HG02759 (cell line): ENCODE data around the gene SLC38A5.
"Not testable (repeated sequence)": the region's sequence is repeated elsewhere in the genome, so short reads cannot be mapped to it uniquely, and the experiment has no call there.

Experiments
- ATAC-seq: cut with Tn5 transposase; IDR thresholded peaks from one replicate; pipeline ENCODE4 v1.9.1; 2021; ENCODE audit warnings: mild to moderate bottlenecking, moderate library complexity; ENCODE audit not compliant: unreplicated experiment

The SLC38A5 gene

GRCh38 chrX:48470110-48470832, at the start of gene SLC38A5:
Gene SLC38A5 (minus strand): TSS chrX:48470260. CDS start chrX:48467924, 2,336 bp downstream.
- no peak for ATAC-seq

GRCh38 chrX:48519481-48519880, 49.4 kb upstream of the SLC38A5 start:
- ATAC-seq: not testable (repeated sequence)

GRCh38 chrX:48516987-48517386, 46.9 kb upstream of the SLC38A5 start:
- no peak for ATAC-seq

GRCh38 chrX:48516285-48516684, 46.2 kb upstream of the SLC38A5 start:
- no peak for ATAC-seq

GRCh38 chrX:48515842-48516241, 45.8 kb upstream of the SLC38A5 start:
- ATAC-seq: no peak

GRCh38 chrX:48514868-48515460, 44.9 kb upstream of the SLC38A5 start:
- ATAC-seq: no peak

- ATAC-seq: no peak
Measured at GRCh38 chrX:48514126-48514806, 44.2 kb upstream of the SLC38A5 start.

- no peak for ATAC-seq
Measured at GRCh38 chrX:48513670-48514069, 43.6 kb upstream of the SLC38A5 start.

GRCh38 chrX:48512371-48512935, 42.4 kb upstream of the SLC38A5 start:
- ATAC-seq: no peak

GRCh38 chrX:48511560-48511959, 41.5 kb upstream of the SLC38A5 start:
- ATAC-seq: no peak

GRCh38 chrX:48509619-48510018, 39.6 kb upstream of the SLC38A5 start:
- no peak for ATAC-seq

- ATAC-seq: peak; percentile 10
Measured at GRCh38 chrX:48509245-48509590, 39.2 kb upstream of the SLC38A5 start.

- ATAC-seq: peak; percentile 88
Measured at GRCh38 chrX:48508400-48509244, 38.6 kb upstream of the SLC38A5 start, which contains the start of gene PORCN. Gene PORCN (plus strand): TSS chrX:48508992. CDS start chrX:48509821, 829 bp downstream.

- ATAC-seq: no peak
Measured at GRCh38 chrX:48507246-48507645, 37.2 kb upstream of the SLC38A5 start.

- no peak for ATAC-seq
Measured at GRCh38 chrX:48505481-48505880, 35.4 kb upstream of the SLC38A5 start.

GRCh38 chrX:48504261-48504660, 34.2 kb upstream of the SLC38A5 start:
- no peak for ATAC-seq

- ATAC-seq: no peak
Measured at GRCh38 chrX:48498374-48498809, 28.3 kb upstream of the SLC38A5 start.

- ATAC-seq: no peak
Measured at GRCh38 chrX:48497871-48498270, 27.8 kb upstream of the SLC38A5 start.

- no peak for ATAC-seq
Measured at GRCh38 chrX:48496660-48497059, 26.6 kb upstream of the SLC38A5 start.

GRCh38 chrX:48493890-48494364, 23.9 kb upstream of the SLC38A5 start:
- ATAC-seq: no peak
